Natural killer cell (primary cell): ENCODE data around the gene SPAG9. TPM values are rescaled to one million over a fixed set of nuclear protein-coding genes. Genes with fewer than 3 reads are reported as not detected.

Experiments used
- ATAC-seq, 3 donors: fragments of 150-1000 bp in 2 of 3; fragments of 200-7000 bp in 1 of 3; cut with Tn5 transposase; 1 replicate in 1 of 3; 2 replicates in 2 of 3; pipeline ENCODE4 v1.10.0; 2021; ENCODE audit warnings: mild to moderate bottlenecking in 2 of 3, moderate library complexity in 2 of 3
- DNase-seq, 2 donors: peaks; one replicate each; pipeline versions ENCODE4 v3.0.0 to v3.0.0-alpha.2; 2013 to 2021; ENCODE audit warnings: mixed read lengths in 1 of 2
- H3K27ac ChIP-seq: one replicate; pipeline ENCODE4 v1.5.1; 2013; ENCODE audit warnings: mild to moderate bottlenecking, low read length
- H3K27me3 ChIP-seq: one replicate; pipeline ENCODE4 v1.6.1; 2013; ENCODE audit warnings: low read length; ENCODE audit not compliant: control insufficient read depth, insufficient read depth
- H3K36me3 ChIP-seq: one replicate; pipeline ENCODE4 v1.6.1; 2013; ENCODE audit warnings: low read length; ENCODE audit not compliant: control insufficient read depth, insufficient read depth
- H3K4me1 ChIP-seq: one replicate; pipeline ENCODE4 v1.6.1; 2013; ENCODE audit warnings: low read length; ENCODE audit not compliant: control insufficient read depth, insufficient read depth
- H3K4me3 ChIP-seq: one replicate; pipeline ENCODE4 v1.5.1; 2013; ENCODE audit warnings: low read length
- H3K9me3 ChIP-seq: one replicate; pipeline ENCODE4 v1.6.1; 2013; ENCODE audit warnings: low read length; ENCODE audit not compliant: control insufficient read depth, insufficient read depth
- H3K27ac Mint-ChIP-seq, 2 donors: one replicate each; pipeline ENCODE4 v1.8.0; 2022; ENCODE audit warnings: mild to moderate bottlenecking in 2 of 2, mixed read lengths in 2 of 2, moderate library complexity in 1 of 2
- H3K27me3 Mint-ChIP-seq, 2 donors: one replicate each; pipeline ENCODE4 v1.8.0; 2022; ENCODE audit warnings: low read depth in 2 of 2, mixed read lengths in 2 of 2
- H3K36me3 Mint-ChIP-seq: one replicate; pipeline ENCODE4 v1.8.0; 2022; ENCODE audit warnings: mixed read lengths
- H3K4me1 Mint-ChIP-seq, 2 donors: one replicate each; pipeline ENCODE4 v1.8.0; 2022; ENCODE audit warnings: mixed read lengths in 2 of 2
- H3K4me3 Mint-ChIP-seq: one replicate; pipeline ENCODE4 v1.8.0; 2022; ENCODE audit warnings: mild to moderate bottlenecking, moderate library complexity, mixed read lengths
- H3K9me3 Mint-ChIP-seq, 2 donors: one replicate each; pipeline ENCODE4 v1.8.0; 2022; ENCODE audit warnings: mixed read lengths in 2 of 2
- WGBS: methylation state at CpG from one replicate; pipeline ENCODE4 v1.1.7; 2013; ENCODE audit warnings: missing lambda C conversion rate; ENCODE audit not compliant: insufficient coverage; 5-methylcytosine and 5-hydroxymethylcytosine counted together
- intact Hi-C: fragments of 100-400 bp; cut with micrococcal nuclease; formaldehyde crosslinking; loops from one replicate; pipeline ENCODE4 v1.14.2; 2022
- total RNA-seq, 4 donors: library from RNA; stranded (reverse); fragments of 120-200 nt in 1 of 4; gene quantifications; one replicate each; pipeline versions ENCODE4 v1.2.3 to v1.2.4, GENCODE V29; 2013 to 2022
- TF ChIP-seq, protein P1 (sequence below): fragments of 200-600 bp; IDR thresholded peaks from one replicate; pipeline ENCODE4 v1.8.0; 2022; ENCODE audit warnings: antibody characterized with exemption

Gene SPAG9
- total RNA-seq, 3 donors from 2014 or later (not counting 1 experiment from before 2014, with no cell fraction given) = 78.1 to 91.7 (median 90.3) TPM

DNA sequence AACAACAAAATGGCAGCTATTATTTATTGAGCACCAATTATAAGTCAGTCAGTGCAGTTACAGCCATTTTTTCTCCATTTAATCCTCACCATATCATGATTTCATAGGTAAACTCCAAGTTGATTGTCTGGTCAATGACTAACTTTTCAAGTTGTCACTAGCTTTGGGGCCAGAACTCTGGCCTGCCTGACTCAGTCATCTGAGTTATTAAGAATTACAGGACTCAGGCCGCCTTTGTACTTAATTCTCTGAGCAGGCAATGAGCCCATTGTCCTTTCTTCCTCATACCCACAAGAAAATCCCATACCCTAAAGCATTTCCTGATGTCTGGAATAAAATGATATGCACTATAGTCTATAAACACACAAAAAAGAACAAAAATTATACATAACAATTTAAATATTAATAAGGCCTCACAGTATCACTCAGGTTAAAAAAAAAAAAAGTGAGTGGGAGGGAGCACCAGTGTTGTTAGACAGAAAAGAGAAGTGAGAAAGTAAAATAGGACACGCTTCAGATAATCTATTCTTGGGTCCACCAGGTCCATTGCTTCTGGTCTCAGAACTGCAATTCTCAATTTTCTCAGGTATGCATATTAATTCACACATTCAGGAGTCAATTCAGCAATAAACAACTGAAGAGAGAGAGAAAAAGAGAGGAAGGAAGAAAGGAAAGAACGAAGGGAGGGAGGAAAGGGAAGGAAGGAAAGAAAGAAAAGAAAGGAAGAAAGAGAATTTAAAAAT is 70.2 kb downstream of the SPAG9 start:
- H3K36me3 ChIP-seq = no peaks in the 10 kb centered on the region
- H3K9me3 ChIP-seq = no peaks in the 10 kb centered on the region
- peaks cover 3% of the 10 kb centered on the region for H3K4me1 ChIP-seq
- Mint-ChIP-seq H3K4me3 (no peak overlapping the region), H3K27me3 (no peaks in the 10 kb centered on the region), H3K9me3 (no peaks in the 10 kb centered on the region), H3K4me1 (peaks cover 0 to 5% of the 10 kb centered on the region in 2 donors), H3K27ac (no peak overlapping the region), H3K36me3 (no peaks in the 10 kb centered on the region)
- H3K27ac ChIP-seq = no peak overlapping the region
- intact Hi-C loops = no loop called here
- 49% methylated on average over 3 of the region's 3 CpGs for WGBS
- no peak for ATAC-seq
- H3K4me3 ChIP-seq = no peak overlapping the region
- no peaks in the 10 kb centered on the region for H3K27me3 ChIP-seq
- no peak for DNase-seq
- TF ChIP-seq, protein P1, sequence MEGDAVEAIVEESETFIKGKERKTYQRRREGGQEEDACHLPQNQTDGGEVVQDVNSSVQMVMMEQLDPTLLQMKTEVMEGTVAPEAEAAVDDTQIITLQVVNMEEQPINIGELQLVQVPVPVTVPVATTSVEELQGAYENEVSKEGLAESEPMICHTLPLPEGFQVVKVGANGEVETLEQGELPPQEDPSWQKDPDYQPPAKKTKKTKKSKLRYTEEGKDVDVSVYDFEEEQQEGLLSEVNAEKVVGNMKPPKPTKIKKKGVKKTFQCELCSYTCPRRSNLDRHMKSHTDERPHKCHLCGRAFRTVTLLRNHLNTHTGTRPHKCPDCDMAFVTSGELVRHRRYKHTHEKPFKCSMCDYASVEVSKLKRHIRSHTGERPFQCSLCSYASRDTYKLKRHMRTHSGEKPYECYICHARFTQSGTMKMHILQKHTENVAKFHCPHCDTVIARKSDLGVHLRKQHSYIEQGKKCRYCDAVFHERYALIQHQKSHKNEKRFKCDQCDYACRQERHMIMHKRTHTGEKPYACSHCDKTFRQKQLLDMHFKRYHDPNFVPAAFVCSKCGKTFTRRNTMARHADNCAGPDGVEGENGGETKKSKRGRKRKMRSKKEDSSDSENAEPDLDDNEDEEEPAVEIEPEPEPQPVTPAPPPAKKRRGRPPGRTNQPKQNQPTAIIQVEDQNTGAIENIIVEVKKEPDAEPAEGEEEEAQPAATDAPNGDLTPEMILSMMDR = no peak

DNA sequence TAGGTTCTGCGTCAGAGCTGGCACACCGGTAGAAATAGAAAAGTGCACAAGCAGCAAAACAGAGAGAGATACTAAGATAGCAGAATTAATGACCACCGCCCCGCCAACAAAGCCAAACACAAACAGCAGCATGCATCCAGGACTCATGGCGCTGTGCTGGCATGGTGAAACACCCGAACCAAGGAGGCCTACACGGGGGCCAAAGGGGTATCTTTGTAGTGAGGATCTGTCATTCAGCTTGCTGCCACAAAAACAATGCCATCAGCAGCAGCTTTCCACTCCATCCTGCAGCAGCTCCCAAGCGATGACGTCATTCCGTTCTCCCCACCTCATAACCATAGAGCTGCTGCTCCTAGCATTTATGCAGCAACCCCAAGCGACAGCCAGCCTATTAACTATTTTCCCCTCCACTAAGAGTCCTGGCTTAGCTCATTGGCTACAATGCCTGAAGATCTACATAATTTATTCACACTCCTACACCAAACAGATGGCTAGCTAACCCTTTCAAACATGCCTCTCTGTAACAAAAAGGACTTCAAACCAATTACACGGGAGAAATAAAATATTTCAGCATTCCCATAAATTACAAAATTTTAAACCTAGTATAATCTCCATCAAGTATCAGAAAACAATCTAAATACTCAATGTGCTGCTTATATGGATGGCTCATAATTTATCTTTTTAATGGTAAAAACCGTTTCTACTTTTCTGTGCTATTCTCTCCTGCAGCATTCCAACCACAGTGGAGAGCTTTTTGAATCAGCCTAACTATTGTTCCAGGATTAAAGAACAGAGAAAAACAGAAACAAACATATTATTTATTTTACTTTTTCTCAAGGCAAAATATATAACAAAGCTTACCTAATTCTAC is 73.9 kb downstream of the SPAG9 start:
- TF ChIP-seq, protein P1 = no peak
- H3K27ac Mint-ChIP-seq = no peak overlapping the region
- 87% methylated on average over 13 of the region's 13 CpGs for WGBS
- no peak overlapping the region for H3K4me3 ChIP-seq
- DNase-seq (no peak), ATAC-seq (no peak)
- no peaks in the 10 kb centered on the region for H3K36me3 ChIP-seq
- H3K36me3 Mint-ChIP-seq = no peaks in the 10 kb centered on the region
- peaks cover 6 to 10% of the 10 kb centered on the region in 2 donors for H3K4me1 Mint-ChIP-seq
- H3K27me3 Mint-ChIP-seq = no peaks in the 10 kb centered on the region
- H3K9me3 ChIP-seq = no peaks in the 10 kb centered on the region
- H3K27ac ChIP-seq = no peak overlapping the region
- peaks cover 3% of the 10 kb centered on the region for H3K4me1 ChIP-seq
- H3K27me3 ChIP-seq = no peaks in the 10 kb centered on the region
- H3K4me3 Mint-ChIP-seq = no peak overlapping the region
- H3K9me3 Mint-ChIP-seq = no peaks in the 10 kb centered on the region
- intact Hi-C loops = no loop called here

DNA sequence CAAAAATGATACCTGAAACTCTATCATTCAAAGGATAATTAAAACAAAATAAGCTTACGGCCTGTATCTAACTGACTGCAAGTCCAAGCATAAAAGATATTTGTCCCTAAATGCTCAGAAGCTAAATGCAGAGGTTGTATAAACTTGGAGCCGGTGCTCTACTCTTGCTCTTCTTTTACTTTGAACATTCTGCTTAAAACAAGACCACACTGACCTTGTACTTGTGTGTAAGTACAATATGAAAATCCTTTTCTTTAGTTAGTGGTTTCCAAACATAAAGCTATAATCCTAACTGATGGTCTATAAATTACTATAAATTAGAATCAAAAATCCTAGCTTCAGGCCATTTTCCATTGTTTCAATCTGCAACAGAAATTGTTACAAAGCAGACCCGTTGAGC is 74.6 kb downstream of the SPAG9 start:
- Mint-ChIP-seq H3K4me1 (peaks cover 6 to 10% of the 10 kb centered on the region in 2 donors), H3K36me3 (no peaks in the 10 kb centered on the region), H3K9me3 (no peaks in the 10 kb centered on the region), H3K4me3 (no peak overlapping the region), H3K27me3 (no peaks in the 10 kb centered on the region), H3K27ac (no peak overlapping the region)
- ATAC-seq = no peak
- Histone ChIP-seq H3K9me3 (no peaks in the 10 kb centered on the region), H3K4me1 (peaks cover 3% of the 10 kb centered on the region), H3K27me3 (no peaks in the 10 kb centered on the region), H3K36me3 (no peaks in the 10 kb centered on the region), H3K4me3 (no peak overlapping the region), H3K27ac (no peak overlapping the region)
- TF ChIP-seq, protein P1 = no peak
- intact Hi-C loops = no loop called here
- DNase-seq = no peak
- 100% methylated on average over 3 of the region's 3 CpGs for WGBS
